Liver (tissue), 9 donors: Measurements from ENCODE around the gene CELF1. TPM values are rescaled to one million over a fixed set of nuclear protein-coding genes. Genes with fewer than 3 reads are reported as not detected.
A peak's percentile ranks its signal among the peaks of the same experiment; 100 is the strongest.

ENCODE experiments used
- DNase-seq: peaks from one replicate; pipeline ENCODE4 v3.0.0-alpha.2; 2017; ENCODE audit warnings: low spot score
- H3K27ac ChIP-seq, 2 donors: one replicate each; pipeline ENCODE4 v1.7.0; 2013; ENCODE audit warnings: inconsistent platforms in 2 of 2, low read length in 2 of 2, control low read depth in 1 of 2, low read depth in 1 of 2, mild to moderate bottlenecking in 1 of 2
- H3K27me3 ChIP-seq, 4 donors: one replicate each; pipeline versions ENCODE4 v1.6.1 to v1.7.0; 2013; ENCODE audit warnings: low read length in 3 of 4, inconsistent platforms in 1 of 4, mild to moderate bottlenecking in 1 of 4, moderate library complexity in 1 of 4; ENCODE audit not compliant: control insufficient read depth in 4 of 4, insufficient read depth in 4 of 4
- H3K36me3 ChIP-seq, 4 donors: one replicate each; pipeline versions ENCODE4 v1.6.1 to v1.7.0; 2013; ENCODE audit warnings: low read length in 3 of 4, mild to moderate bottlenecking in 3 of 4, low read depth in 1 of 4, moderate library complexity in 1 of 4; ENCODE audit not compliant: control insufficient read depth in 4 of 4, insufficient read depth in 3 of 4
- H3K4me1 ChIP-seq, 4 donors: one replicate each; pipeline versions ENCODE4 v1.6.1 to v1.7.0; 2013; ENCODE audit warnings: low read length in 3 of 4, mild to moderate bottlenecking in 3 of 4, moderate library complexity in 1 of 4; ENCODE audit not compliant: control insufficient read depth in 4 of 4, insufficient read depth in 4 of 4
- H3K4me3 ChIP-seq, 3 donors: one replicate each; pipeline versions ENCODE4 v1.6.1 to v1.7.0; 2013; ENCODE audit warnings: low read length in 3 of 3, control low read depth in 1 of 3, low read depth in 1 of 3, mild to moderate bottlenecking in 1 of 3
- H3K9ac ChIP-seq, 2 donors: one replicate each; pipeline ENCODE4 v1.7.0; 2013; ENCODE audit warnings: low read length in 2 of 2, mild to moderate bottlenecking in 2 of 2, moderate library complexity in 2 of 2, control low read depth in 1 of 2, low read depth in 1 of 2
- H3K9me3 ChIP-seq, 4 donors: one replicate each; pipeline versions ENCODE4 v1.6.1 to v1.7.0; 2013; ENCODE audit warnings: low read length in 3 of 4; ENCODE audit not compliant: control insufficient read depth in 4 of 4
- ATF3 ChIP-seq: IDR thresholded peaks from 2 replicates; pipeline ENCODE4 v1.6.1; 2016; ENCODE audit warnings: antibody characterized with exemption
- CTCF ChIP-seq: fragments of 150-350 bp; IDR thresholded peaks from 2 replicates; pipeline ENCODE4 v1.5.1; 2017; ENCODE audit warnings: improper control_type of control experiment, low read depth, low read length; ENCODE audit not compliant: missing input control
- EGR1 ChIP-seq, 2 donors: IDR thresholded peaks; 2 replicates each; pipeline ENCODE4 v1.6.1; 2016 to 2018; ENCODE audit warnings: antibody characterized with exemption in 2 of 2, low read depth in 2 of 2
- FOXA1 ChIP-seq: IDR thresholded peaks from 2 replicates; pipeline ENCODE4 v1.6.1; 2016; ENCODE audit warnings: antibody characterized with exemption
- FOXA2 ChIP-seq: IDR thresholded peaks from 2 replicates; pipeline ENCODE4 v1.6.1; 2016; ENCODE audit warnings: antibody characterized with exemption
- GABPA ChIP-seq, 2 donors: IDR thresholded peaks in 1 of 2; conservative IDR thresholded peaks in 1 of 2; 2 replicates each; pipeline ENCODE4 v1.6.1; 2016; ENCODE audit warnings: antibody characterized with exemption in 2 of 2, mild to moderate bottlenecking in 1 of 2, moderate library complexity in 1 of 2
- HNF4A ChIP-seq, 2 donors: conservative IDR thresholded peaks; 2 replicates each; pipeline ENCODE4 v1.6.1; 2016; ENCODE audit warnings: antibody characterized with exemption in 2 of 2, mild to moderate bottlenecking in 2 of 2
- HNF4G ChIP-seq: IDR thresholded peaks from 2 replicates; pipeline ENCODE4 v1.6.1; 2016; ENCODE audit warnings: antibody characterized with exemption
- JUND ChIP-seq, 2 donors: IDR thresholded peaks; 2 replicates each; pipeline ENCODE4 v1.6.1; 2016; ENCODE audit warnings: antibody characterized with exemption in 2 of 2
- MAX ChIP-seq: IDR thresholded peaks from 2 replicates; pipeline ENCODE4 v1.6.1; 2016; ENCODE audit warnings: antibody characterized with exemption
- NR2F2 ChIP-seq: IDR thresholded peaks from 2 replicates; pipeline ENCODE4 v1.6.1; 2016; ENCODE audit warnings: antibody characterized with exemption
- RAD21 ChIP-seq, 2 donors: IDR thresholded peaks; 2 replicates each; pipeline ENCODE4 v1.6.1; 2016; ENCODE audit warnings: antibody characterized with exemption in 2 of 2, mild to moderate bottlenecking in 2 of 2
- REST ChIP-seq: IDR thresholded peaks from 2 replicates; pipeline ENCODE4 v1.6.1; 2016; ENCODE audit warnings: antibody characterized with exemption, mild to moderate bottlenecking
- RXRA ChIP-seq, 2 donors: IDR thresholded peaks; 2 replicates each; pipeline ENCODE4 v1.6.1; 2017 to 2018; ENCODE audit warnings: antibody characterized with exemption in 2 of 2, mild to moderate bottlenecking in 1 of 2
- SP1 ChIP-seq: IDR thresholded peaks from 2 replicates; pipeline ENCODE4 v1.6.1; 2018; ENCODE audit warnings: antibody characterized with exemption, mild to moderate bottlenecking
- TAF1 ChIP-seq: conservative IDR thresholded peaks from 2 replicates; pipeline ENCODE4 v1.6.1; 2016; ENCODE audit warnings: antibody characterized with exemption, mild to moderate bottlenecking
- YY1 ChIP-seq: IDR thresholded peaks from 2 replicates; pipeline ENCODE4 v1.6.1; 2016; ENCODE audit warnings: antibody characterized with exemption, mild to moderate bottlenecking
- ZBTB33 ChIP-seq: IDR thresholded peaks from 2 replicates; pipeline ENCODE4 v1.6.1; 2016; ENCODE audit warnings: antibody characterized with exemption
- WGBS: extraction: QIAGEN DNeasy Blood & Tissue Kit; methylation state at CpG from one replicate; pipeline ENCODE4 v1.1.7; 2013; 5-methylcytosine and 5-hydroxymethylcytosine counted together
- polyA plus RNA-seq, 2 donors: library from polyadenylated mRNA; stranded (reverse) in 1 of 2; unstranded in 1 of 2; fragments of 200-250 nt in 1 of 2; fragments of >200 nt in 1 of 2; fragmentation: Nextera tagmentation in 1 of 2; extraction: Ambion mirVana in 1 of 2; gene quantifications; one replicate each; pipeline versions ENCODE4 v1.2.1 to v1.2.3, GENCODE V29; 2013 to 2015
- total RNA-seq, 2 donors: library from RNA; depleted of rRNA; stranded (reverse); fragments of >200 nt; gene quantifications; one replicate each; pipeline ENCODE4 v1.2.3, GENCODE V29; 2014
- donor health status: healthy.
- donor health status: healthy.
- donor health status: healthy.
- donor health status: healthy.
- donor health status: healthy.

CELF1 gene
- total and polyA plus RNA-seq, 4 donors = 23.5 to 139 (median 60.3) TPM

GRCh38 chr11:47495011-47495855 lies 57.7 kb downstream of the CELF1 start:
- no peaks in the 10 kb centered on the region for H3K27me3 ChIP-seq
- TF ChIP-seq SP1 (no peak), ZBTB33 (no peak), RAD21 (IDR thresholded peaks at IDR 0.05) (peak in 1 of 2 donors; percentile 18), FOXA2 (no peak), GABPA (IDR thresholded peaks at IDR 0.05 in 1 of 2, conservative IDR thresholded peaks at IDR 0.05 in 1 of 2) (no peak), FOXA1 (no peak), CTCF (no peak), HNF4A (conservative IDR thresholded peaks at IDR 0.05) (peak; percentile 22 to 35), REST (no peak), ATF3 (peak; percentile 52), MAX (no peak), RXRA (IDR thresholded peaks at IDR 0.05) (no peak), YY1 (peak; percentile 25), EGR1 (IDR thresholded peaks at IDR 0.05; ENCODE audit: low read depth in 2 of 2) (no peak), HNF4G (no peak), JUND (IDR thresholded peaks at IDR 0.05) (no peak), TAF1 (no peak), NR2F2 (no peak)
- H3K4me3 ChIP-seq = no peak overlapping the region
- no peak overlapping the region for H3K27ac ChIP-seq
- DNase-seq = no peak
- no peaks in the 10 kb centered on the region for H3K9me3 ChIP-seq
- H3K4me1 ChIP-seq = peaks cover 10 to 50% (median 46%) of the 10 kb centered on the region in 4 donors
- H3K9ac ChIP-seq = no peak overlapping the region
- 70% methylated on average over 4 of the region's 4 CpGs for WGBS
- H3K36me3 ChIP-seq = peaks cover 0 to 6% (median 3%) of the 10 kb centered on the region in 4 donors
